CD4-positive, alpha-beta T cell treated with Interleukin-1 beta for 1 hour (primary cell): ENCODE results near the gene IFI27L2.

ENCODE experiments used
- DNase-seq, 2 donors: peaks; one replicate each; pipeline ENCODE4 v3.0.0-alpha.2; 2020 to 2022

Gene IFI27L2

GRCh38 chr14:94121485-94121884, 7.9 kb downstream of the IFI27L2 start:
- DNase-seq = no peak

- no peak for DNase-seq
These were observed 8.6 kb downstream of the IFI27L2 start for GRCh38 chr14:94120667-94121340.

- no peak for DNase-seq
These were observed 10.3 kb downstream of the IFI27L2 start for GRCh38 chr14:94119071-94119470.

DNA sequence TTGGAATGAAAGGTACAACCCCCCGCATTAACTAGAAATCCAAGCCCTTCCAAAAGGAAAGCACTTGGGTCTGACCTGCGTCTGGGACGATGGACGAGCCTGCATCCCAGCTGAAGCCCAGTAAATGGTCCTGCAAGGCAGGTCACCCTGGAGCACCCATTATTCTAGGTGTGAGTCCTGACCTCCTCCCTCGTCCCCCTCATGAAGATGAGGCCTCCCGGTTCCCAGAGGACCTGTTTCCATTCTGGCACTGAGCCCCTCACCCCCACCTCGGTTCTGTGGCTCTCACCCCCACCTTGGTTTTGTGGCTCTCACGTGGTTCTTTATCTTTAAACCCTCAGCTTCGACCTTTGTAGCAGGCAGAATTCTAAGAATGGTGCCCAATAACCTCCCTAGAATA, 11.5 kb downstream of the IFI27L2 start:
- DNase-seq = no peak

- no peak for DNase-seq
These were observed 12.7 kb downstream of the IFI27L2 start for GRCh38 chr14:94116701-94117100.

GRCh38 chr14:94115631-94116030, 13.8 kb downstream of the IFI27L2 start:
- DNase-seq = no peak

- no peak for DNase-seq
These were observed 14.3 kb downstream of the IFI27L2 start for GRCh38 chr14:94115058-94115591.

DNA sequence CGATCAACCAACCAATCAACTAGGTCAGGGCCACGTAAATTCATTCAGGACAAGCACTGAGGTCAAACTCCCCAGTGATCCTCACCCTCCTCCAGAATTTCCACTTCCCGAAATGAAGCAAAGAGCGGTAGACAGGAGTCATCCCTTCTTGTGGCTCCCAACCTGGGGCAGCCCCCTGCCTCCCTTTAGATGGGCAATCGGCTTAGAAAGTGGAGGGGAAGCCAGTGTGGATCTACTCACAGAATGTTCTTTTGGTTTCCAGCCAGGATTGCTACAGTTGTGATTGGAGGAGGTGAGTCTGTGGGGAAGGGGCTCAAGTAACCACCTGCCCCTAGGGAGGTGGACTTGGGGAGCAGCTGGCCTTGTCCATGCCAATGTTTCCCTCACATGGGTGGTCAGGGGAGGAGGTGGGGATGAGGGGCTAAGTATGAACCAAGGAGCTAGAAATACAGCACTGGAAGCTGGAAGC, 14.8 kb downstream of the IFI27L2 start:
- DNase-seq = no peak

- no peak for DNase-seq
These were observed 15.4 kb downstream of the IFI27L2 start for GRCh38 chr14:94113908-94114588.

GRCh38 chr14:94113490-94113889, 15.9 kb downstream of the IFI27L2 start:
- DNase-seq = no peak

DNA sequence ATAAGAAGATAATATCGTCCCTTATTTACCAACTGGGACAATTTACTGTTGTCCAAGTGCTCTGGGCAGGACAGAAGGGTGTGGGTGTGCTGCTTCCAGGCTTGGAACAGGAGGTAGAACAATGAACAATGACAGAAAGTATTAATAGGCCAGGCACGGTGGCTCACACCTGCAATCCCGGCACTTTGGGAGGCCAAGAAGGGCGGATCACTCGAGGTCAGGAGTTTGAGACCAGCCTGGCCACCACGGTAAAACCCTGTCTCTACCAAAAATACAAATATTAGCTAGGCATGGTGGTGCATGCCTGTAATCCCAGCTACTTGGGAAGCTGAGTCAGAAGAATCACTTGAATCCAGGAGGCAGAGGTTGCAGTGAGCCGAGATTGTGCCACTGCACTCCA, 16.3 kb downstream of the IFI27L2 start:
- no peak for DNase-seq

- no peak for DNase-seq
These were observed 16.8 kb downstream of the IFI27L2 start for GRCh38 chr14:94112513-94113063.

GRCh38 chr14:94111276-94112095, 17.9 kb downstream of the IFI27L2 start:
- no peak for DNase-seq

DNA sequence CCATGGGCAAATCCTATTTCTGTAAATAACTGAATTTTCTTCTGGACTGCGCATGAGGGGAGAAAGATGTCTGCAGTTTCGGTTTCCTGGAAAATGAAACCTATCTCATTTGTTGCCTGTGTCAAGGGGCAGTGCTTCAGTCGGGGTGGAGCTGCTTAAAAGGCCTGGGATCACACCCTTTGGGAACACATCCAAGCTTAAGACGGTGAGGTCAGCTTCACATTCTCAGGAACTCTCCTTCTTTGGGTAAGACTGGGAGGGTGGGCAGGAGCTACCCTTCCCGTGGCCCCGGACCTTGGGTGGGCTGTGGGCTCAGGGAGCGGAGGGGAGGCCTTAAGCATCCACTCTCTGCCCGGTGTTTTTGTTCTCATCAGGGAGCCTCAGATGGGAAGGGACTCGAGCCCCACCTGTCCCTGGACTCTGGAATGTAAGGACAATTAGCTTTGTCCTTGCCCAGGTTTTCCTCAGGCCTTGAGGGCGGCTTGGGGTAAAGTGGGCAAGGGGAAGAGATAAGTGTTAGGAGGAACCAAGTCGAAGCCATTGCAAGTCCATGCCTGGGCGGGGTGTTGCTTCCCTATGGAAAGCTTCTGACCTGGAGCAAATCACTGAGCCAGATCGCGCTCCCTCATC, 18.7 kb downstream of the IFI27L2 start, which contains the start of gene IFI27:
Gene IFI27 (plus strand): TSS at position 185 of the 630 bp plus-strand sequence.
- no peak for DNase-seq

DNA sequence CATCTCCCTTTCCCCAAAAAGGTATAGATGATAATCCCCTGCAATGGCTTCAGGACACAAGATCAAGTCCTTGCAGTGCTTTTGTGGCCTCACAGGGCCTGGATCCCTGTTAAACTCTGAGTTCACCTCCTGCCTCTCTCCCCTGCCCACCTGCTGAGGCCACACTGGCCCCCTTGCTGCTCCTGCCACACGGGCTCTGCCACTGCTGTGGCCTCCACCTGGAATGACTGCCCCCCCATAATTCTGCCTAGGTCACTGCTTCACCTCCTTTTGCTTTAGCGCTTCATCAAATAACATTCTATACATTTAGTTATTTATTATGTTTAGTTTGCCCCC, 19.5 kb downstream of the IFI27L2 start:
- DNase-seq = no peak

GRCh38 chr14:94104731-94105130, 24.7 kb downstream of the IFI27L2 start:
- DNase-seq = no peak

GRCh38 chr14:94103554-94104150, 25.8 kb downstream of the IFI27L2 start:
- DNase-seq = no peak

GRCh38 chr14:94102768-94103482, 26.5 kb downstream of the IFI27L2 start:
- no peak for DNase-seq

- DNase-seq = no peak
These were observed 27.7 kb downstream of the IFI27L2 start for GRCh38 chr14:94101748-94102147.

- DNase-seq = no peak
These were observed 28.6 kb downstream of the IFI27L2 start for GRCh38 chr14:94100847-94101246.

DNA sequence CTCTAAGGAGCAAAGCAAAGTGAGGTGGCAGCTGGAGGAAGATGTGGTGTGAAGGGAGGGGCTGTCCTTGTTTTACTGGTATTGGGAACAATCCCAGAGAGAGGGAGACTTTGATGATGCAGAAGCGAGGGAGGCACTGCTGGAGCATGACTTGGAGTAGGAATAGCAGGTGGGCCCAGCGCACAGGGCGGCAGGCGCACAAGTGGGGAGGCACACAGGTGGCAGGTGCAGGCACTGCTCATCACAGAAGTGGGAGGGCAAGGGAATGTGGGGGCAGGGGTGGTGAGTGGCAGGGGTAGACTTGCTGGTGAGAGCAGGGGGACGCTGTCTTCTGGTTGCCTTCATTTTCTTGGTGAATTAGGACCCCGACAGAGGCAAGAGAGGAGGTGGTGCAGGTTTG, 30.4 kb downstream of the IFI27L2 start:
- DNase-seq = no peak
